Raji (cell line): ENCODE measurements around the gene ARSI.

ENCODE experiments used
- POLR2A ChIP-seq: IDR thresholded peaks from 2 replicates; pipeline ENCODE4 v1.6.1; 2011; ENCODE audit warnings: low read depth, low read length, control low read depth; ENCODE audit not compliant: insufficient read depth

Gene ARSI

DNA sequence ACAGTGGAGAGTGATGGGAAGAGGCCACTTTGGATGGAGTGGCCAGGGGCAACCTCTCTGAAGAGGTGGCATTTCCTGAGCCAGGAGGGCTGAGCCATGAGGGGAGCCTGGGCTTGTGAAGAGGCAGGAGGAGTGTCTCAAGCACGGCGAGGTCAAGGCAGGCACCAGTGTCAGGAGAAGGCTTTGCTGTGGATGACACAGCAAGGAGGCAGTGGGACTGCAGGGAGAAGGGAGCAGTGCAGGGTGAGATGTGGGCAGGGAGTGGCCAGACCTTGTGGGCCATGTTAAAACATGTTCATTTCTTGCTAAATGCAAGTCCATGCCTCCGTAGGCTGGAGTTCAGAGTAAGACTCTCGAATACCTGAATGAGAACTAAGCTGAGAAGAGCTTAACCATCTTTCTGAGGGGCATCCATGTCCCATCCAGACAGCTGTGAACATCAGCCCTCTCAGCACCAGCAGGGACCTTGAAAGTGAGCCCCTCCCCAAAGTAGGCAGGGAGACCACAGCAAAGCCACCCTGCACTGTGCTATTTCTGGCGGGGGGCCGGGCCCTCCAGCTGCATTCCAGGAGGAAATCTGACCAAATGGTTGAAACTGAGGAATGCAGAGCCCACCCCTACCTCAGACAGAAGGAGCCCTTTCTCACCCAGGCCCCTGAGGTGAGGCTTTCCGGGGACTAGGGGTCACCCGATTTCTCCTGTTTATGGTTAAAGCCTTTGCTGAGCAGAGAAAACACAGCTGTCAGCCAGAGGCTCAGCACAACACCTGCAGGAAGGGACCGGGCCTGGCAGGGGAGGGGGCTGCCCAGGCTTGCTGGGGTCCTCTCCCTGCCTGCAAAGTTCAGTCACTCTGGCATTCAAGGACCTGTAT is 16.1 kb upstream of the ARSI start:
- no peak for TF ChIP-seq POLR2A

DNA sequence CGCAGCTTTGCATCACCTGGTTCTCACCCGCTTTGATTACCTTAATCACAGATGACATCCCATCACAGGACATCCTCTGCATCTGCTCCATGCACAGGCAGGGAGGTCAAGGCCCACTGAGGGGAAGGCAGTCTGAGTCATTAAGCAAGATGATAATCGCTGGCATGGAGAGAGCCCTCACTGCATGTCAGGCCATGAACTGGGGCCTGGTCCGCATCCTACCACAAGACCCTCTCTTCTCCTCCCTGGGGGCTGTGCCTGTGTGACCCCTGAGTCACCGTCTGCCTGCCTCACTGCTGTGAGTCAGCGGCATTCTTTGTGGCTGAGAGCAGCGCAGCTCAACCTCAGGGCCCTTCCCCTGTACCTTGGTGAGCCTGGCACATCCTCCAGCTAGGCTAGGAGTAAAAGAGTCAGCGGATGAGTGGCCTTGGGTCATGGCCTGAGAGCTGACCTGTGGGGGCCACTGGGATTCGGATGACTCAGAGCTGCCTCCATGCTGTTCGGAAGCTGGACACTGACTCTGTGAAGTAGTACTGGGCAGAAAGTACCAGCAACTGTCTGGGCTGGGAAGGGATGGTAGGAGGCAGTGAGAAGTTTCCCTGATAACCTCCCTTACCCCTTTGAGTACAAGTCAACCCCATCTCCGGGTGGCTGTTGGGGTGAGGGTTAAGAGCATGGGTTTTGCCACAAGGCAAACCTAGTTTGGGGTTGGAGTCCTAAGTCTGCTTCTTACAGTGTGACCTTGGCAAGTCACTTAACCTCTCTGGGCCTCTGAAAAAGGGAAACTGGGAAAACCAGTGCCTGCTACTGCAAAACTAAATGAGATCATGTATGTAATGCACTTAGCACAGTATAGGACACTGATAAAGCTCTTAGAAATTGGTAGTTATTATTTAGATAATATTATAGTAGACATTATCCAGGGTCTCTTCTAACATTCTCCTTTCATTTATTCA is 14.6 kb upstream of the ARSI start:
- no peak for TF ChIP-seq POLR2A

DNA sequence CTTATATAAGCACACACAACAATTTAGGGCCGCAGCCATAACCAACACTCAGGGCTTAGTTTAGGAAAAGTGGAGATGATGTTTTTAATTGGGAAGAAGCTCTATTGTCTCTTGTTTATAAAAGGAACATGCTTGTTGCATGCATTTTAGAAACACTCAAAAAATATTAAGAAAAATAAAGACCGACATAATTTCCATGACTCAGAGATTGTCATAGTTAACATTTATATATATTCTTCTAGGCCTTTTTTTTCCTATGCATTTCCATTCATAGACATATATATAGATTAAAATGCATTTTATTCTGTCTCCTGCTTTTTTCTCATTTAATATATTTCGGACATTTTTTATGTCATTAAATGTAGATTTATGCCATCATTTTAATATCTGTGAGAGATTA is 13.6 kb upstream of the ARSI start:
- TF ChIP-seq POLR2A, result no peak

DNA sequence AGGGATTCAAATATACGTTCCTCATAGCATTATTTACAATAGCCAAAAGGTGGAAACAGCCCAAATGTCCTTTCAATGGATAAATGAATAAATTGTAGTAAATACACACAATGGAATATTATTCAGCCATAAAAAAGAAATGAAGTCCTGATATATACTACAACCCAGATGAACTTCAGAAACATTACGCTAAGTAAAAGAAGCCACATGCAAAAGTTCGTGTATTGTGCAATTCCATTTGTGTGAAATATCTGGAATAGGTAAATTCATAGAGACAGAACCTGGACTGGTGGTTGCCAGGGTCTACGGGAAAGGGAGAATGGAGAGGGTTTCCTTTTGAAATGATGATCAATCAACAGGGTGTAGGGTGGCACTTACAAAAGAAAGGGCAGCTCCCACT is 12.5 kb upstream of the ARSI start:
- TF ChIP-seq POLR2A, result no peak

DNA sequence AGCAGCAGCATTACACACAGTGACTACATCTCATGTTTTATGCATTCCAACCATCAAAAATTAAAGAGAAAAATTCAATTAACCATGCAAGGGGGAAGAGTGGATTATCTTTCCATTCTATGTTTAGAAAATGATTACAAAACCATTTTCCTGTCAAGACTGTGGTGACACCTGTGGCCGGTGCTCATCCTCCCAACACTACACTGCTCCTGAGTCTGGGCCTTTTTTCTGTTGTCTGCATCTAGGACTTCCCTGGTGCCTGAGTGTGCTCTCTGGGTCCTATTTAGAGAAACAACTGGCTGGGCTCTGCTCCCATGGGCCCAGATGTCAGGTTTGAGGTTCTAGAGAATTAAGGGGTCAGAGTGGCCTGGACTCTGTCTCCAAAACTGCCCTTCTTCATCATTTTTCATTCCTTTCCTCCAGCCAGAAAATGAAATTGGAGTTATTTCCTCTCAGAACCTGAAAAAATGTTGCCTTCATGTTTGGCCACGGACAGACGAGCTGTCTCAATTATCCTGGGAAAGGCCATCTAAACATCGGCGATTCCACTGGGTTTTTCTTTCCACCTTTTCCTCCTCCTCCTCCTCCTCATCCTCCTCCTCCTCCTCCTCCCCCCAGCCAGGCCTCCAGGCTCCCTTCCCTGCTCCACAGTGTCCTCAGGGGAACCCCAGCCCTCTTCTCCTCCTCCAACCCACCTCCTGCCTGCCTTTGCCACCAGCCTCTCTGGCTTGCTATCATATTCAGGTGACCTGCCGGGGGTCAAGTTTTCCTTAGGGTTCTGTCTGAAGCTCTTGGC is 11.4 kb upstream of the ARSI start:
- no peak for TF ChIP-seq POLR2A

DNA sequence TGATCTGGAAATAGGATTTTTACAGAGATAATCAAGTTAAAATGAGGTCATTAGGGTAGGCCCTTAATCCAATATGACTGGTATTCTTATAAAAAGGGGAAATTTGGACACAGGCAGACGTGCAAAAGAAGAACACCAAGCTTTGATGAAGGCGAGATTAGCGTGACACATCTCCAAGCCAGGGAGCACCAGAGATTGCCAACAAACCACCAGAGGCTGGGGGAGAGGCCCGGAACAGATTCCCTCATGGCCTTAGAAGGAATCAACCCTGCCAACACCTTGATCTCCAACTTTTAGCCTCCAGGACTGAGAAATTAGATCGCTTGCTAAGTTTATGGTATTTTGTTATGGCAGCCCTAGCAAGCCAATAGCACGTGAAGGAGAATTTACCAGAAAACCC is 10.8 kb upstream of the ARSI start:
- no peak for TF ChIP-seq POLR2A

DNA sequence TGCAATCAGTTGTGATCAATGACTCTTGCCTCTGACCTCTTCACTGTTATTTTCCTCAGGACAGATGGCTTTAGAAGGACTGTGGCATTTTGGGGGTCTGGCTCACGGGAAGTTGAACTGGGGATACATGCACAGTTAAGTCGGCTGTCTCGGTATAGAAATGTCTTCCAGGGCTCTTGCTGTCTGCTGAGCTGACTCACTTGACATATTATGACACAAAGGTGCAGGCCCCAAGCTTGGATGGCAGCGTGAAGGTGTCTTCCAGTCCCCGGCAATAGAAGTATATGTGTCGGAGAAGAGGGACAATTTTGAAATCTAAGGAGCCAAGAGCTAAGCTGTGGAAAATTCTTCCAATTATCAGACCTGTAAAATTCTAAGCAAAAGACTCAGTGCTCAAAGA is 9.8 kb upstream of the ARSI start:
- no peak for TF ChIP-seq POLR2A

DNA sequence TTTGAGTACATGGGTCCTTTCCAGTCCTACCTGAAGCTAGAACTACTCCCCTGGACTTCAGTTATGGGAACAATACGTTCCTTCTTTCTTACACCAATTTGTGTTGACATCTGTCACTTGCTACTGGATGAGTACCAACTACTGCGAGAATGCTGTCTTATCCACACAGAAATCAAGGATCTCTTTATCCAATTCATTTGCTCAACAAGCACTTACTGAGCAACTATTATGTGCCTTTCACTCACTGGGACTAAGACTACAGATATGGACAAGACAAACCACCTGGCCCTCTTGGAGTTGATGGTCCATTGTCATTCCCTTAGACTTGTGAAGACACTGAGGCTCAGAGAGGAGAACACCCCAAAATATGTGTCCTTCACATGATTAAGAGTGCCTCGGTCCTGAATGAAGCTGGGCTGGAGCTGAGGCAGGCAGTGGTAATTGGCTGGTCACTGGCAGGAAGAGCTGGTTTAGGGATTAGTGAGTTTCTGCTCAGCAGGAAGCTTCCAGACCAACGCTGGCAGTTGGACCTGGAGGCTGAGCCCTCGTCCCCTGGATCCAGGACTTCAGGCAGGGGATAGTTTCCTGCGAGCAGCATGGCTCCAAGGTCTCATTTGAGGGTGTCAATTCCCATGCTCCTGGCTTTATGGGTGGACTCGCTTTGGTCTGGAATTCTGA is 8.4 kb upstream of the ARSI start:
- TF ChIP-seq POLR2A, result no peak

DNA sequence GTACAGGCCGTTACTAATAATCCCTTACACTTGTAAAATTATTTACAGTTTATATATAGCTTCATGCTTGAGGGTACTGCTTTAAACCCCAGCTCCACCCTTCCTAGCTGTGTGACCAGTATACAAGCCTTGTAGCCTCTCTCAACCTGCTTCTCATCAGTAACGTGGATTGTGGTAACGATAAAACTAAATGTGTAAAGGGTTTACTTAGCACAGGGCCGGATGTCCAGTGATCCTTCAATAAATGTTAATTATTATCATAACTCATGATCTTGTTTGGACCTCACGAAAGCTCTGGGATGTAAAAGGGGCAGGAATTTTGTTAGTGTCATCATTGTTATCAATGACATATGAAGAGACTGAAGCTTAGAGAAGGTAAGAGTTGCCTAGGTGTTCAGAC is 7.5 kb upstream of the ARSI start:
- TF ChIP-seq POLR2A, result no peak

DNA sequence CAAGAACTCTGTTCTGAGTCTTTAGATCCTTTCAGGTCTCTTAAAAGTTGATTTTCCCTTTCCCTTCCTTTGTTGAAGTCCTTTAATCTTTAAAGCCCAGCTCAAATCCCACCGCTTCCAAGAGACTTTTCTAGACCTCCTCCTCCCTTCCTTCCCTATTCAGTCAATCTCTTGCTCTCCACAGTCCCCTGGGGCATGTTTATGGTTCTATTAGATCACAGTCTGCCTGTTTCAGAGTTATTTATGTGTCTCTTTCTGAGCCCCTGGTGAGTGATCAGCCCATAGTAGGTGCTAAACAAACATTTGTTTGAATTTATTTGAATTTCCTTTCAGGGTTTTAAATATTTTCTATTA is 7.2 kb upstream of the ARSI start:
- TF ChIP-seq POLR2A, result no peak

DNA sequence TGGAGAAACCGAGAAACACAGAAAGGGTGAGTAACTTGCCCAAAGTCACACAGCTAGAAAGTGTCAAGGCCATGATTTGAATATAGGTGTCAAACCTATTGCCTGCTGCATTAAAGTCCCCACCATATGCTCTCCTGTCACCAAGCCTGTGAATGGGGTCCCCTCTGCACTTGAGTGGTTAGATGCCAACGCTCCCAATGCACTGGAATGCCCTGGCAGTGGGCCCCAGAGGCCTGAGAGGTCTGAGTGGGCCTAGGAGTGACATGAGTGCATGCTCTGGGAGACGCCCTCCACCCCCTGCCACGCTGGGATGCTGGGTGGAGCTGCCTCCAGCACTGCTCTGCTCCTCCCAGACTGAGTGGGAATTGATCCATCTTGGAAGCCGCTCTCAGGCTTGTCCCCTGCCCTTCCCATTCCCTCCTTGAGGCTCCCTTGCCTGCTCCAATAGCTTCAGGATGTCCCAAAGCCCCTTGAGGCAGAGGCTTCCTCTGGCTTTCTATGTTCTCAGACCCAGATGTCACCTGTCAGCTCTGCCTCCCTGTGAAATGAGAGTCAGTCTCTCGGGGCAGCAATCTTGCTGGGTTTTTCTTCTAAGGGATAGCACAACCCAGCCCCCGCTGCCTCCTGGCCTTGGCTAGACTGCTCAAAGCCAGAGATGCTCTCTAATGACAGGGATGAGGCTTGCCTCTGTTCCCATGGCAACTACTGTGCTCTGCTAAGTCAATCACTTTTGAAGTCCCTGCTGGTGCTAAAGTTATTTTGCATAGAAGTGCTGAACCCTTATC is 6.6 kb upstream of the ARSI start:
- TF ChIP-seq POLR2A, result no peak

DNA sequence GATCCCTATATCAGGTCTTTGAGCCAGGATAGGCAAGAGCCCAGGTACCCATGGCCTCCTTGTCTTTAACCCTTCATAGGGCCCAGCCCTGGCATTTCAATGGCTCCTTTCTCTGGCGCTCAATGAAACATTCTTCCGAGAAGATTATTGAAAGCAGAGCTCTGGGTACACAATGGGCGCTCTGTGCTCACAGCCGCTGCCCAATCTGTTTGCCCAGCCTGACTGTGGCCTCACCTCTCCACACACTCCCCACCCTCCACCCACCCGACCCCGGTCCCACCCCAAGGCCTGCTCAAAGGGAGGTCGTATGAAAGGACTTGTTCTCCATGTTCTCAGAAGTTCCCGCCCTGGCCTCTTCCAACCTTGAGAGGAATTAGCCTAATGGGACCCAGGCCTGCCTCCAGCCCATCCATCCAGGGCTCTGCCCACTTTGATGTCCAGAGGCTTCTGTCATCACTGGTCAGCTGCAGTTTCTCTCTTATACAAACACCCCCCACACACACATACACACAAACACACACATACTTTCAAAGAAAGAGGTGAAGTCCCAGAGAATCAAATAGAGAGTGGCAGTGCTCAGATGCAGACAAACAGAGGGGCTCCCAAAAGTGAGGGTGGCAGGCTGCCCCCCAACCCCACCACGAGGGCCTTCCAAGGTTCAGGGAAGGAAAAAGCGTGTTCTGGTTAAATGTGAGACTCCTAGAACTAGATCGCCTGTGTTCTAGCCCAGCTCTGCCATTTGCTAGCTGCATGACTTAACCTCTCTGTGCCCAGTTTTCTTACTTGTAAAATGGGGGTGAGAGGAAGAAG is 5.1 kb upstream of the ARSI start:
- no peak for TF ChIP-seq POLR2A

DNA sequence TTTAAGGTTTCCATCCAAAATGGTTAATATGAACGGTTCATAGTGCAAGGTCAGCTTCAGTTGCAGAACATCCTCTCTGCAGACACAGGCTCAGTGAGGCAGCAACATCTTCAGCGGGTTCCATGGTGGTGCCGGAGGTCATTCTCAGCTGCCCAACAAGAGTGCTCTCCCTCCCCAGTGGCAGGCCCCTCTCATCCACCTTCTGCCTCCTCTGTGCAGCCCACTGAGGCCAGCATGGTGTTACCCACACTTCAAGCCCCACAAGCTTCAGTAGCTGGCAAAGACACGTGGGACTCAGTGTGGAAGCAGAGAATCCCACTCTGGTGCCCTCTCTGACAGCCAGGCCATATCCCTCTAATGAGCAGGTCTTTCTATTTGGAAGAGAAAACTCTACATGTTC is 4.1 kb upstream of the ARSI start:
- no peak for TF ChIP-seq POLR2A
